ENCODE measurements around the gene PHF21B.

Gene PHF21B

DNA sequence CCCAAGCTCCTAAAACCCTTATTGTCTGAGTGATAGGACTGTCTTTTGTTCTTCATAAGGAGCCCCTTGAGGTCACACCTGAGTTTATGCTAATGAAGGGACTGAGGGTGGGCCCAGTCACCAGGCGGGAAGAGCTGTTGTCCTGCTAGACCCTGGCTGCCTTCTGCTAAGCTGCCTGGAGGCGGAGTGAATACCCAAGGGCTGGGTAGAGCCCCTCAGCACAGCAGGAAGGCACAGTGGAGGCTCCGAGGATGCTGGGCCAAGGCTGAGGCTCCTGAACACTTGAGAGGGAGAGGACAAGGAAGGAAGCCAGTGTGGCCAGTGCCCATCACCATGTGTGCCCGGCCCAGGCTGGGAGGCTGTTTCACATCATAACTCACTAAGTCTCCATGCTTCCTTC is 4.8 kb upstream of the PHF21B start:
- no peak for DNase-seq (ENCODE audit: low read depth, low spot score)

DNA sequence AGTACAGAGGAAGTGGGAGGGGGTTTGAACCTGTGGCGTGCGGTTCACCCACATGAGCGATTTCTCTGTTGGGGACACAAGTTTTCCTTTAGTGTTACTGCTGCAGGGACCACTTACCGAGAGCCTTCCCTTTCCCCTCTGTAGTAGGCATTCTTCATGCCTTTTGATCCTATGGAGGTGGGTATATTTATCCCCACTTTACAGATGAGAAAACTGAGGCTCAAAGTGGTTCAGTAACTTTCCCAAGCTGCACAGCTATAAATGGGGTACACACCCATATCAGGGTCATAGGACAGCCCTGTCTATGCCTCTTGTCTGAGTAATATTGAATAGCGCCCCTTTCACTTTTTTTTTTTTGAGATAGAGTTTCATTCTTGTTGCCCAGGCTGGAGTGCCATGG is 3.3 kb upstream of the PHF21B start:
- no peak for DNase-seq (ENCODE audit: low read depth, low spot score)

DNA sequence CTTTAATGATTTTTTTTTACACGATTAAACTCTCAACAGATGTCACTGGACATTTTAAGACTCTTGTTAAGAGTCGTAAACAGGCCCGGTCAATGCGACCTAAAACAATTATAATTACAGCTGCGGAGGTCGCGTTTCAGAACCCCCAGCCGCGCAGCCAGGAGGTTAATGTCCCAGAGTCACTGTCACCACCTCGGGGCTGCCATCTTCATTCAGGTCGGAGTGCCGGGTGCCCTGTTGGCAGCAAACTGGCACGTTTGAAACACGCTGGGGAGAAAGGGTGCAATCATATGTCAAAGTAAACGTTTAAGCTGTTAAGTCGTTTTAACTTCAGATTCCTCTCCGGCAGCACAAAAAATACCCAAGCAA is 711 bp upstream of the PHF21B start:
- no peak for DNase-seq (ENCODE audit: low read depth, low spot score)

DNA sequence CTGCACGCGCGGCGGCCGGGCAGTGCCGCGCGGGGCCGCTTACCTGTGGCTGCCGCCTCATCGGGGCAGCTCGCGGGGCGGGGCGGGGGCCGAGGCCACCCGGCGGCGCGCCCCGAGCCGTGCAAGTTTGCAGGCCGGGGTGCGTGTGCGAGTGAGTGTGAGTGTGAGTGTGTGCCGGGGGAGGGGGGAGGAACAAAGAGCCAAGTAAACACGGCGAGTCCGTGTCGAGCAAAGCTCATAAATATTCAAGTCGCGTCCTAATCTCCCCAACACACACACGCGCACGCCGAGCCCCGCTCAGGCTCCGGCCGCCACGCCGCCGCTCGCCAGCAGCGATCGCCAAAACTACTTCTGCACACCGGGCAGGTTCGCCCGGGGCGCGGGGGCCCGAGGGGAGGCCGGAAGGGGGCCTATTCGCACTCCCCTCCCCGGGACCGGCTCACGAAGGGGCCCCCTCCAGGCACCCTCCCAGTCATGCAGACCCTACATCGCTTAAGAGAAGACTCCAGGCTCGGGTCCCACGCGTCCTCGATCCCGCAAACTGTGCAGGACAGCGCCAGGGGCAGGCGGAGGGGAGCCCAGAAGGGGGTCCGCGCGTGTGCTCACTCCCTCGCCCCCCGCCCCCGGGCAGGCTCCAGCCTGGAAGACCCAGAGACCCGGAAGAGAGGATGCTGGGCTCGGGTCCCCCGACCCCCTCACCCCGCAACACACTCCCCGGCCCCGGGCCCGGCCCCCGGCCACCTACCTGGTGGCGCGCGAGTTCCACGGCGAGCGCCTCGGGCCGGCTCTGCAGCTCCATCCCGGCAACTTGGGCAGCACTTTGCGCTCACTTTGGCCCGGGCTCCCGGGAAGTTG is 827 bp downstream of the PHF21B start:
- DNase-seq (ENCODE audit: low read depth, low spot score) = no peak

DNA sequence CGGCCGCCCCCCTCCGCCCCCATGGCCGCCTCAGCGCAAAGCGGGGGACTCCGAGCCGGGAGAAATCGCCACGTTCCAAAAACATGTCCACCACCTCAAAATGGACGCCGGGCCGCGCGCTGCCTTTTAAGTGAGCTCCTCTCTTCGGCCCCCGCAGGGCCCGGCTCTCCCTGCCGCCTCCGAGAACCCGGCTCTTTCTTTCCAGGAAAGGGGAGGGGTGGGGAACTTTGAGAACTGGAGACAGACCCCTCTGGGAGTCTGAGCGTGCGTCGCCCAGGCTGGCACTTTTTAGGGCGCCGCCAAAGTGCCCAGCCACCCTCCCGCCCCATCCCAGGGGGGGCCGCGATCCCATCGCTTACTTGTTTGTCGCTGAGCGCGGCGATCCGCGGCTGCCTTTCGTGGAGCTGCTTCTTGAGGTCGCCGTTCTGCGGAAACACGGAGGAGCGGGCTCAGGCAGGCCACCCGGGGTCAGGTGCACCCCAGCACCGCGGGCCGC is 1.6 kb downstream of the PHF21B start:
- no peak for DNase-seq (ENCODE audit: low read depth, low spot score)

DNA sequence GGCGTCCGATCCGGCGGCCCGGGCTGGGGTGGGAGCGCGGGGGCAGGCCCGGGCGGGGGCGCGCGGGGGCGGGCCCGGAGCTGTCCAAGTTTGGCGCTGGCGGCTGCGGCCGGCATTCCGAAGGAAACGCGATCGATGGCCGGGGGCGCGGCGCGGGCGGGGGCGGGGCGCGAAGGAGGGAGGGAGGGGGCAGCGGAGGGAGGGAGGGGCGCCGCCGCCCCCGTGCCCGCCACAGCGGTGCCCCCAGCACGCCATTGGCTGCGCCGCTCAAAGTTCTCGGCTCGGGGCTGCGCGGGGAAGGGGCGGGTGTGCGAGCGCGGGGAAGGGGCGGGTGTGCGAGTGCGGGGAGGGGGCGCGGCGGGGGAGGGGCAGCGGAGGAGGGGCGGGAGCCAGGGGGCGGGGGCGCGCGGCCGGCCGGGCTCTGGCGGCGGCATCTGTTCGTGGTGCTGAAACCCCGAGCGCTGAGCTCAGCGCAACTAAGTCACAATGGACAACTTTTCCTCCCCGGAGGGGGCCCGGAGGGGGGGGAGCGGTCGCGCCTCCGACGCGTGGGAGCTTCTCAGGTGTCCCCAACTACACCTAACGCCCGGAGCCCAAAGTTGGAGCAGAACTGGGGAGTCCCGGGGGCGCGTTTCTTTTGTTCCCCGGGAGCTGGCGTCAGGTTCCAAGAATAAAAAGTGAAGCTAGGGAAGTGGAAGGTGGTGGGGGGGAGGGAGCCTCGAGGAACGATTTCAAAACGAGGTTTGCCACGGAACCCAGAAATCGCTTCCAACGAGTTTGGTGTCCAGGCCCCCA is 2.2 kb downstream of the PHF21B start:
- no peak for DNase-seq (ENCODE audit: low read depth, low spot score)

DNA sequence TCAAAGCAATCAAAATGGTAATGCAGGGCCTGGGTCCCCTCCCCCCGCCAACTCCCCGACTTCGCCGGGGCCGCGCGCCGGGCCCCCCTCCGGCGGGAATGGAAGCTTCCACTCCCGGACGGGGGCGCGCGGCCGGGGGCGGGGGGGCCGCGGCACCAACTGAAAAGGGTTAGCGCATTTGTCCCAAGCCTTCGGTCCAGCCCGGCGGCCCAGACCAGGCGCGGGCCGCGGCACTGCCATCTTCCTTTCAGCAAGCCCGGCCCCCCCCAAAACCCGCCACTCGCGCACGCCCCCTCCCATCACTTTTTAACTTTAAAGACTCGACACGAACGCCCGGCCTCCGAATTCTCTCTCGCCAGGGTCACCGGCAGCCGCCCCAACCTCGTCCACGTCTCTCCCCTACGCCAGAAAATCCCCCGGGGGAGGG is 2.8 kb downstream of the PHF21B start:
- DNase-seq (ENCODE audit: low read depth, low spot score) = no peak

DNA sequence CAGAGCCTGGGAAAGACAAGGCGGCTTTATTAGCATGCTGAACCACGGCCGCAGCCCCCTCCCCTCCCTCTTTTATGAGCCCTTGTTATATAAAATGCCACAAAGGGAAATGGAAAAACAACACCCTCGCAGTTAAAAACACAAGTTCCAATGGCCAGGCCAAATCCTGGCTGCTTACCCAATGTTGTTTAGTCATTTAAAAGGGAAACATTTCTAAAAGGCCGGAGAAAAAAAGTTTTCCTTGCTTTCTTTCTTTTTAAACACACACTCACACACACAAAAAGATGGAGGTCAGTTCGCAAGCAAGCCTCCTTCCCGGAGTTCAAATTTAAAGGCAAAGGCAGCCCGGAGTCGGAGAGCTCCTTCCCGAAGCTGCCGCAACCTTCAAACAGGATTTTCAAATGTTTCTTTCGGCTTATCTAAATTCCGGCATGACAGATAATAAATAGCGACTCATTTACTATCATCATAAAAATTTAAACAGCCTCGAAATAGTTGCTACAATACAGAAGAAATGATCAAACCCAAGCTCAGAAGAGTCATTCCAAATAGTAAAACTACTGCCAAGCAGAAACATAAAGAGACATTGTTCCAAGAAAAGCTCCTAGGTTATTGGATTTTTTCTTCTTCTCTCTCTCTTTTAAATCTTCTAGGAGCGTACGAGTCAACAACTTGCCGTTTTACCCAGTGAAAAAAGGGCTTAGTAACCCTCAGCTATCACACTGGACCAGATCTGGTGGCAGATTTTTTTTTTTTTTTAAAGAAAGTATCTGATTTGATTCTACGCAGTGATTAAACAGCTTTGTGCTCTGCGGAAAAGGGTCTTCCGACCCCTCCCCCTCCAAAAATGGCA is 3.5 kb downstream of the PHF21B start:
- DNase-seq (ENCODE audit: low read depth, low spot score) = no peak

DNA sequence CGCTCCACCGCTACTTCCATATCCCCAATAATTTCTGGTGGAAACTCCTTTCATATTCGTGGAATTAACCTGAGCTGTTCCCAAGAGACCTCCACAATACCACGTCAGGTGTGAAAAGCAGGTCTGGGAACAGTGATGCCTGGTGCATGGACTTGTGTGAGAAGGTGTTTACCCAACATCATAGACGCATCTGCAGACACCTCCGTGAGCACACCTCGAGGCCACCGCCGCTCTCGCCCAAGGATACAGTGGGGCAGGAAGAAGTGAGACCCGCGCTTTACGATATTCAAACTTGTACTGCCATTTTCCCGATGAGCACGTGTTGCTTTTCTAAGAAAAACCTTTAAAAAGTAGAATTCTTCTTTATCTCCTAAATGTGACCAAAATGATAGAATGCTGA is 8.2 kb downstream of the PHF21B start:
- DNase-seq (ENCODE audit: low read depth, low spot score) = no peak

DNA sequence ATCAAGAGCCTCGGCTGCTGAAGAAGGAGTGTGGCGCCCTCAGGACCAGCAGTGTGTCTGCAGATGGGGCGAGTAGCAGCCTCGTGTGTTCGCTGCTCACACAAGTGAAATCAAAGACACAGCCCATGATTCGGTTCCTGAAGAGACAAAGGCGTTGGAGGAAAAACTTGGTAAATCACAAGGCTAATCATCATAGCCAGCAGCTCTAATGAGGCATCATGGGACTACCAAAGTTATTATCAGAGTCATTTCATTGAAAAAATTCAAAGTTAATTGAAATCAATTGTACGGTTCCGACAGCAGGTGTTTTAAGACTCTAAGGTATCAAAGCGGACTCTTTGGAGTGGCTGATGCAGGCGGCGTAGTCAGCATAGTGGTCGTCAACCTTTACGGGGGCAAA is 9.5 kb downstream of the PHF21B start:
- DNase-seq (ENCODE audit: low read depth, low spot score) = no peak

DNA sequence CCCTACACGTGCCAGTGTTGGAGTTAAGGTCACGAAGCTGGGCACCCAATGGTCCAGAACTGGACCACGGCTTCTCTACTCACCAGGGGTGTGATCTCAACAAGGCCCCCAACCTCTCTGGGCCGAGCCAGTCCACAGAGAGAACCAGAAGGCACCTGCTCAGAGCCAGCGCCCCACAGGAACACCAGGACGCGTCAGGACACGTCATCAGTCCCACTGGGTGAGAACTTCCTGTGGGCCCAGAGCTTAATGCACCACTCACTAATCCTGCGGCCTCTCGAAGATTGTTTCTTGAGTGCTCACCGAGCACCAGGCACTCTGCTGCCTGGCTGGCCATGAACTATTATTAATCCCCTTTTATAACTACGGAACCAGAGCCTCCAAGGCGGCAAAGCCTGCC is 10.1 kb downstream of the PHF21B start:
- DNase-seq (ENCODE audit: low read depth, low spot score) = no peak

DNA sequence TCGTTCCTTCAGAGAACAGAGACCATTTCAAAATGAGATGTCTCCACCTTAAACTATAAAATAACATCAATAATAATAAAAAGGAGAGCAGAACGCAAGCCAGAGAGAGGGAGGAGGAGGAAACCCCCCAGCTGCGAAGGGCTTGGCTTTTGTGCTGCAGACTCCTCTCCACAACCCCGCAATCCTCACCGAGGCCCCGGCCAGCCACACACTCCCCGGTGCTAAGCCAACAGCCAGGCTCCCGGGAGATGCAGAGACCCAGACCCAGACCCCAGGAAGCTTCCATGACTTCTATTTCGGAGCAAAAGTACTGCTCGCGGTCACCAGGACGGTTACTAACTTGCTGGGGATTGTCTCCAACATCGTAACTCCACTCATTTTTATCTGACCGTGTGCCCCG is 10.6 kb downstream of the PHF21B start:
- DNase-seq (ENCODE audit: low read depth, low spot score) = no peak

DNA sequence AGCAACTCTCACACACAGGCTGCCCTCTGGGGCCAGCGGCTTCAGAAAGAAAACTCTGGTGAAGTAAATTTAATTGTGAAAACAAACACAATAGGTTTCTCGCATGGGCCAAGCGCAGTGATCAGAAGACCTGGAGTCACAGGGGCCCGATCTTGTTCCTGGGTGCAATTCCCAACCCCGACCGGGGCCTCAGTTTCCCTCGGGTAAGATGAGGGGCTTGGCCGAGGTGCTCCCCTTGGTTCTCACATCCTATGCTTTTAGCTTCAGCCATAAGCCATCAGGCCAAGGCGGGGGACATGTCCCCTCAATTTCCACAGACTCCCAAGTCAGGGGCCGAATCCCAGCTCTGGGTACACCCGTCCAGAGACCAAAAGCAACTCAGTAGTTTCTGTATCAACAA is 11.5 kb downstream of the PHF21B start:
- DNase-seq (ENCODE audit: low read depth, low spot score) = no peak

DNA sequence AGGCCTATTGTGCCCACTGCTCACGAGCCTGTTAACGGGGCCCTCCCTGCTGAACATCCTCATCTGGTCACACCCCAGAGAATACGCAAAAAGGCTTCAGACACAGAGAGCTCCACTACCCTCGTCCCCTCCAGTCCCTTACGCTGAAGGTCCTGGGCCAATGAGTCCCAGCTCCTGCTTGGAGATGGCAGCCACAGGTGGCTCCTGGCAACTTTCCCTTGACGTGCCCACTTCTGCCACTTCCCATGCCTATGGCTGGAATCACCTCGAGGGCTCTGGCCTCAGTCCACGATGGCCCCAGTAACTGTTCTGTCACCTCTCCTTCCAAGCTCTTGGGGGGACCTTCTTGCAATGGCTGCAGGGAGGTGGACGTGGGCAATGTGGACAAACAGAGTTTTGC is 12.7 kb downstream of the PHF21B start:
- DNase-seq (ENCODE audit: low read depth, low spot score) = no peak

DNA sequence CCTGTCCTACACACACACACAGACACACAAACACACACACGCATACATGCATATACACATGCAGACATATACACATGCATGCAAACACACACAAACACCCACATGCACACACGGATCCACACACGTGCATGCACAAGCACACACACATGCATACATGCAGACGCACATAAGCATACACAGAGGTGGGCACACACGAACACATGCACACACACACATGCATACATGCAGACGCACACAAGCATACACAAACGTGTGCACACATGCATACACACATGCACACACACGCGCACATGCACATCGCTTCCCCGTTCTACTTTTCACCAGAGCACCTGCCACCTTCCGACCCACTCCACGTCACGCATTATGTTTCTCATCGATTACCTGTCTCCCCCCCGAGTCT is 13.2 kb downstream of the PHF21B start:
- DNase-seq (ENCODE audit: low read depth, low spot score) = no peak

DNA sequence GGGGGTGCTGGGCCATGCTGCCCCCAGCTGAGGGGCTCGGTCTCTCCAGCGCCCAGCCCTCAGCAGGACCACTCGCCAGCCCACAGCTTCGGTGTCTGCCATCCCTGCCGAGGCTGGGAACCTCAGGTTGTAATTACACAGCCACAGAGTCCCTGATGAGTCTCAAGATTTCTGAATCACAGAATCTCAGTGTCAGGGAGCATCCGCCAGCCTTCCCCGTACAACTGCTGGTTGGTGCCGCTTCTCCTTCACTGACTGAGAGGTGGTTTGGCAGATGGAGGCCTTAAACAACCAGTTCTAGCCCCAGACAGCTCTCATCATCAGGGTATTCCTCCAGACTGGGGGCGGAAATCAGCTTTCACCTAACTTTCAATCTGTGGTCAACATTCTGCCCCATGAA is 13.7 kb downstream of the PHF21B start:
- DNase-seq (ENCODE audit: low read depth, low spot score) = no peak

DNA sequence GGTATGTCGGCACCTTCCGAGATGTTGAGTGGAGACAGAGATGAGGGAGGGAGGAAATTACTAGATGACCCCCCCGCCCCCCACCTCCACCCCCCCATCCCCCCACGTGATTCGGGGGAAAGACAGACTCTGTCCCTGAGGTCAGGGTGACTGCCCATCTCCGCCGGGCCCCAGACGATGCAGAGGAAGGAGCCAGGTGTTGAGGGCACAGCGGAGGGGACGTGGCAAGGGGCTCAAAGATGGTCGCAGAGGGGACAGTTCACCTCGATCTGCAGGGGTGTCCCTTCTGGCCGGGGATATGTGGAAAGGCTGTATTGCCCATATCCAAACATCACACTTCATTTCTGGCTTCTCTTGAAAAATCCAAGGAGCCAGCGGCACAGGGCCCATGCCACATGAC is 14.1 kb downstream of the PHF21B start:
- no peak for DNase-seq (ENCODE audit: low read depth, low spot score)

DNA sequence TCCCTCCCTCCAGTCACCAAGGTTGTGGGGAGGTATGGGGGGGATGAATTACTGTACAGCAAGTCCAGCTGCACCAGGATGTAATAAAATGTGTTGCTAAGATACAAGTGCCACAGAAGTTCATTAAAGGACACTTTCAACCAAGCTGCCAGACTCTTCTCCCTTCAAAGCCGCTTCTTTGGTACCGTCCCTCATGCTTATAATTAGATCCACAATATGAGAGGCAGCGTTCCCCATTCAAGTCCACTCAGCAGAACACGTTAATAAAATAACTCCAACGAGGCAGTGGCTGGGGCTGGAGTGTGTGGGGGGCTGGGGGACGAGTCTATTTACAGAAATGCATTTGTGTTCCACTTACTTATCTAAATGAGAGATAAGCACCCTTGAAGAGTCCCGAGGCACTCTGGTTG is 14.7 kb downstream of the PHF21B start:
- DNase-seq (ENCODE audit: low read depth, low spot score) = no peak

DNA sequence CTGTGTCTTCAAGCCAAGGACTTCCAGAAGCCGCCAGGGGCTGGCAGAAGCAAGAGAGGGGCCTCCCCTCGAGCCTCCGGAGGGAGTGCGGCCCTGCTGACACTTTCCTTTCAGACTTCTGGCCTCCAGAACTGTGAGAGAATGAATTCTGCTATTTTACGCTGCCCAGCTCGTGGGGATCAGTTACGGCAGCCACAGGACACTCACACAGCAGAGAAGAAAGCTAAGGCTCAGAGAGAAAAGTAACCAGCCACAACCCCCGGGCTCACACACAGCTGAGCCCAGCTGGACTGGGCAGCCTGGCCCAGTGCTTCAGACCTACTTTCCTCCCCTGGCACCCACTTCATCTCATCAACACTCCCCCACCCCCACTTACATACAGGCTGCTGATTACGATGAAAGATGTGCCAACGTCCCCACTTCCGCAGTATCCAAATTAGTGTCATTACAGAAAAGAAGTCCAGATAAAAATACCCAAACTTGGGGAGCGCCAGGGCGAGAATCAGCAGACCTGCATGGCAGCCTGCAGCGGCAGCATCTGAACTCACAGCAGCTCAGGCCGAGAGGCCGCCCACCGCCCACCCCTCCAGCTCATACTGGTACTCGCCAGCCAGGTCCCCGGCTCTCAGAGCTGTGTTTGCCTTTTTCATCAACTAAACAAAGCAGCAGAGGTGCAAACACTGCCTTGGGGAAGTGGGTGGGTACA is 15.3 kb downstream of the PHF21B start:
- DNase-seq (ENCODE audit: low read depth, low spot score) = no peak

DNA sequence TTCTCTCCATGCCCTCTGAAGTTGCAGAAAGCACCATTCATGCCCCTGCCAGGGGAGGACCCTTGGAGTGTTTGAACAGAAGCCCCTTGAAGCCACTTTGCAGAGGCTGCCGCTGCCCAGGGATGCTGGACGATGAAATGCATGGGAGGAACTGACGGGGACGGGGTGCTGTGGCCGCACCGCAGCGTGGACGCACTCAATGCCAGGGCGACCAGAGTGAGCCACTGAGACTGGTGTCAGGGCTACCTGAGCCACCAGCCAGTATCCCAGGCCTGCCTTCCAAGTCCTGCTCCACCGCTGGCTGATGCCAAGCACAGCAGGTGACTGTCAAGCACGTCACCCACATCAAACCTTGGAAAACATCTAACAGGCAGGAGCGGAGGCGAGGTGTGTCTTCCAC is 17.6 kb downstream of the PHF21B start:
- no peak for DNase-seq (ENCODE audit: low read depth, low spot score)

DNA sequence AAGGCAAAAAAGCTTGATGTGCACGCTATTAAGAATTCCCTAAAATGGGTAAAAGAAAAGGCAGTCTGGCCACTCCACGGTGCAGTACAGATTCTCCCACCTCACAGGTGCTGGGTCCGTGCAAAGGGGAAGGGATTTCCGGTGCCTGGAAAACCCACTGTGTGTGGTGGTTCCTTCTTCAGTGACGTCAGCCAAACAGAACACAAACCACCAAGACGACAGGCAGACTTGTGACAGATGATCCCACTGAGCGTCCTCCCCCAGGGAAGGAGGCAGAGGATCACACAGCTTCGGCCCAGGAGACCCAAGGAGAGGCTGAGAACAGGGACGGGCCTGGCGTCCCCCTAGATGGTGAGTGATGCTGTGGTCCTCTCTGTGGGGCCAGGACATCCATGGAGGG is 18.6 kb downstream of the PHF21B start:
- DNase-seq (ENCODE audit: low read depth, low spot score) = no peak
